Measurements from ENCODE around the gene KCNAB1. TPM values are rescaled to one million over a fixed set of nuclear protein-coding genes. Genes with fewer than 3 reads are reported as not detected.

The KCNAB1 gene
- total and polyA plus RNA-seq, 2 donors (not counting 1 experiment from before 2014, with no cell fraction given): not detected

- H3K9me3 ChIP-seq (ENCODE audit: control extremely low read depth in 1 of 3, control insufficient read depth in 2 of 3, insufficient read depth in 1 of 3, low read length in 2 of 3): no peaks in the 10 kb centered on the region
- no peaks in the 10 kb centered on the region for H3K4me1 ChIP-seq (ENCODE audit: control insufficient read depth in 2 of 2, insufficient read depth in 2 of 2, low read length in 2 of 2)
- H3K36me3 ChIP-seq (replicated peaks in 1 of 2; ENCODE audit: control extremely low read depth in 1 of 2, control insufficient read depth in 1 of 2, extremely low read depth in 1 of 2, insufficient read depth in 2 of 2, low read length in 1 of 2): peaks cover 0 to 3% of the 10 kb centered on the region in 2 experiments
- ATAC-seq (ENCODE audit: low read depth): no peak
- Mint-ChIP-seq H3K4me3 (no peak overlapping the region), H3K27me3 (no peaks in the 10 kb centered on the region), H3K4me1 (no peaks in the 10 kb centered on the region), H3K9me3 (ENCODE audit: insufficient read depth) (no peaks in the 10 kb centered on the region), H3K27ac (no peak overlapping the region)
- H3K79me2 ChIP-seq (ENCODE audit: control insufficient read depth, insufficient read depth, low read length): no peaks in the 10 kb centered on the region
- no peak overlapping the region for H2AFZ ChIP-seq (ENCODE audit: insufficient read depth, low read depth, low read length, poor library complexity, severe bottlenecking)
- no peaks in the 10 kb centered on the region for H3K27me3 ChIP-seq (replicated peaks in 1 of 4; ENCODE audit: control extremely low read depth in 1 of 4, control insufficient read depth in 3 of 4, insufficient read depth in 4 of 4, low read length in 3 of 4)
- no peak overlapping the region for H3K27ac ChIP-seq (ENCODE audit: low read length in 2 of 2)
- ChIA-PET POLR2A (no interaction called here), CTCF (interaction anchor here (1.3 kb wide), 1 partner anchor 23 kb away, joined by 3 read pairs; no protein-coding TSS in a partner anchor)
- H3K9ac ChIP-seq (ENCODE audit: low read length): no peak overlapping the region
- 100% methylated on average over 1 of the region's 3 CpGs for WGBS (ENCODE audit: insufficient coverage)
- intact Hi-C loops (cut with micrococcal nuclease): no loop called here
- no peaks in the 10 kb centered on the region for H4K20me1 ChIP-seq (ENCODE audit: control insufficient read depth, insufficient read depth, low read length, poor library complexity, severe bottlenecking)
- H3K4me2 ChIP-seq (replicated peaks; ENCODE audit: low read depth, low read length, poor library complexity, severe bottlenecking): no peak overlapping the region
- no peak for DNase-seq
- H3K4me3 ChIP-seq (ENCODE audit: control extremely low read depth in 1 of 5, extremely low read depth in 1 of 5, insufficient read depth in 1 of 5, low read depth in 2 of 5, low read length in 4 of 5): no peak overlapping the region
- TF ChIP-seq CTCF (IDR thresholded peaks at IDR 0.05) (no peak), EZH2 (IDR thresholded peaks at IDR 0.05; ENCODE audit: borderline replicate concordance, insufficient read depth, low read depth, low read length, poor library complexity, severe bottlenecking) (no peak)
These were observed 412.4 kb downstream of the KCNAB1 start for GRCh38 chr3:156532730-156533129.

- Mint-ChIP-seq H3K27ac (no peak overlapping the region), H3K27me3 (no peaks in the 10 kb centered on the region), H3K4me3 (no peak overlapping the region), H3K9me3 (ENCODE audit: insufficient read depth) (no peaks in the 10 kb centered on the region), H3K4me1 (no peaks in the 10 kb centered on the region)
- no peaks in the 10 kb centered on the region for H4K20me1 ChIP-seq (ENCODE audit: control insufficient read depth, insufficient read depth, low read length, poor library complexity, severe bottlenecking)
- intact Hi-C loops (cut with micrococcal nuclease): no loop called here
- no peaks in the 10 kb centered on the region for H3K79me2 ChIP-seq (ENCODE audit: control insufficient read depth, insufficient read depth, low read length)
- ChIA-PET CTCF (no interaction called here), POLR2A (no interaction called here)
- no peaks in the 10 kb centered on the region for H3K27me3 ChIP-seq (replicated peaks in 1 of 4; ENCODE audit: control extremely low read depth in 1 of 4, control insufficient read depth in 3 of 4, insufficient read depth in 4 of 4, low read length in 3 of 4)
- peaks cover 0 to 3% of the 10 kb centered on the region in 2 experiments for H3K36me3 ChIP-seq (replicated peaks in 1 of 2; ENCODE audit: control extremely low read depth in 1 of 2, control insufficient read depth in 1 of 2, extremely low read depth in 1 of 2, insufficient read depth in 2 of 2, low read length in 1 of 2)
- WGBS (ENCODE audit: insufficient coverage): 98% methylated on average over 3 of the region's 4 CpGs
- DNase-seq (no peak), ATAC-seq (ENCODE audit: low read depth) (no peak)
- H3K4me2 ChIP-seq (replicated peaks; ENCODE audit: low read depth, low read length, poor library complexity, severe bottlenecking): no peak overlapping the region
- H3K27ac ChIP-seq (ENCODE audit: low read length in 2 of 2): no peak overlapping the region
- no peaks in the 10 kb centered on the region for H3K4me1 ChIP-seq (ENCODE audit: control insufficient read depth in 2 of 2, insufficient read depth in 2 of 2, low read length in 2 of 2)
- no peak overlapping the region for H3K9ac ChIP-seq (ENCODE audit: low read length)
- H3K9me3 ChIP-seq (ENCODE audit: control extremely low read depth in 1 of 3, control insufficient read depth in 2 of 3, insufficient read depth in 1 of 3, low read length in 2 of 3): no peaks in the 10 kb centered on the region
- H2AFZ ChIP-seq (ENCODE audit: insufficient read depth, low read depth, low read length, poor library complexity, severe bottlenecking): no peak overlapping the region
- no peak overlapping the region for H3K4me3 ChIP-seq (ENCODE audit: control extremely low read depth in 1 of 5, extremely low read depth in 1 of 5, insufficient read depth in 1 of 5, low read depth in 2 of 5, low read length in 4 of 5)
- TF ChIP-seq CTCF (IDR thresholded peaks at IDR 0.05) (no peak), EZH2 (IDR thresholded peaks at IDR 0.05; ENCODE audit: borderline replicate concordance, insufficient read depth, low read depth, low read length, poor library complexity, severe bottlenecking) (no peak)
These were observed 412.8 kb downstream of the KCNAB1 start for GRCh38 chr3:156533205-156533604.

All from B cell (primary cell).